ENCODE results near the gene BID.

BID gene

DNA sequence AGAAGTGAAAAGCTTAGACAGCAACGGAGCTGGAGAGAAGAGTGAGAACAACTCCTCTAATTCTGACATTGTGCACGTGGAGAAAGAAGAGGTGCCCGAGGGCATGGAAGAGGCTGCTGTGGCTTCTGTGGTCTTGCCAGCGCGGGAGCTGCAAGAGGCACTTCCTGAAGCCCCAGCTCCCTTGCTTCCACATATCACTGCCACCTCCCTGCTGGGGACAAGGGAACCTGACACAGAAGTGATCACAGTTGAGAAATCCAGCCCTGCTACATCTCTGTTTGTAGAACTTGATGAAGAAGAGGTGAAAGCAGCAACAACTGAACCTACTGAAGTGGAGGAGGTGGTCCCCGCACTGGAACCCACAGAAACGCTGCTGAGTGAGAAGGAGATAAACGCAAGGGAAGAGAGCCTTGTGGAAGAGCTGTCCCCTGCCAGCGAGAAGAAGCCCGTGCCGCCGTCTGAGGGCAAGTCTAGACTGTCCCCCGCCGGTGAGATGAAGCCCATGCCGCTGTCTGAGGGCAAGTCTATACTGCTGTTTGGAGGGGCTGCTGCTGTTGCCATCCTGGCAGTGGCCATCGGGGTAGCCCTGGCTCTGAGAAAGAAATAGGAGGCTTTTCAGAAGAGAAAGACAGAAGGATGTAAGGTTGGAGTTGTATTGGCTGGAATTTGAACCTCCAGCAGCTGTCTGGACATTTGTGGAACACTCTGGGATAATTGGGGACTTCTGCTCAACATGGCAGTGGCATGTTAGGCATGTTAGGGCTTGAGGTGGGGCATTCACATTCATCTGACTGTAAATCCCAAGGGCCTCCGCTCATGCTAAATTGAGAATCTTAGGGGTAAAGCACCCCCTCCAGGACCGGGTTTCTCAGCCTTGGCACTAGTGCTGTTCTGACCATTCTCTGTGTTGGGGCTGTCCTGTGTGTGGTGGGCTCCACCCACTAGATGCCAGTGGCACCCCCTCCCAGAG is 47.1 kb downstream of the BID start:
- no peak overlapping the region for H3K4me3 Mint-ChIP-seq
- H3K9me3 Mint-ChIP-seq, result no peaks in the 10 kb centered on the region
- peaks cover 15% of the 10 kb centered on the region for H3K36me3 Mint-ChIP-seq (ENCODE audit: low read depth)
- H3K4me1 Mint-ChIP-seq (ENCODE audit: low read depth), result peaks cover 8% of the 10 kb centered on the region
- H3K27me3 Mint-ChIP-seq (ENCODE audit: low read depth), result no peaks in the 10 kb centered on the region
- peak overlapping the region; percentile 63 for H3K27ac Mint-ChIP-seq

DNA sequence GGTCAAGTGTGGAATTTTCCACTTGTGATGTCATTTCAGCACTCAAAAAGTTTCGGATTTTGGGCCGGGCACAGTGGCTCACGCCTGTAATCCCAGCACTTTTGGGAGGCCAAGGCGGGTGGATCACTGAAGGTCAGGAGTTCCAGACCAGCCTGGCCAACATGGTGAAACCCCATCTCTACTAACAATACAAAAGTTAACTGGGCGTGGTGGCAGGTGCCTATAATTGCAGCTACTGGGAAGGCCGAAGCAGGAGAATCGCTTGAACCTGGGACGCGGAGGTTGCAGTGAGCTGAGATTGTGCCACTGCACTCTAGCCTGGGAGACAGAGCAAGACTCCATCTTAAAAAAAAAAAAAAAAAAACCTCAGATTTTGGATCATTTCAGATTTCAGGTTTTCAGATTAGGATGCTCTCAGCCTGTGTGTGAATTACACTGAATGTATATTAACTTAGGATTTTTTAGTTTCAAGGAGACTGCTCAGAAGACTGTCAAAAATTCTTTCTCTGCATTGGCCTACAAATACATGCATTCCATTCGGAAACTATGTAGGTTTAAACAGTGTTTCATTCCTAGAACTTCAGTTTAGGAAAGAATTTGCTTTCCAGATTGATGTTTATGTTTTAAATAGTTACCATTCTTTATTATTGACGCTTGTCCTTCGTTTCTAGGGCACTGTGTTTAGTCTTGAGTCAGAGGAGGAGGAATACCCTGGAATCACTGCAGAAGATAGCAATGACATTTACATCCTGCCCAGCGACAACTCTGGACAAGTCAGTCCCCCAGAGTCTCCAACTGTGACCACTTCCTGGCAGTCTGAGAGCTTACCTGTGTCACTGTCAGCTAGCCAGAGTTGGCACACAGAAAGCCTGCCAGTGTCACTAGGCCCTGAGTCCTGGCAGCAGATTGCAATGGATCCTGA is 48.0 kb downstream of the BID start:
- no peaks in the 10 kb centered on the region for H3K27me3 Mint-ChIP-seq (ENCODE audit: low read depth)
- no peaks in the 10 kb centered on the region for H3K9me3 Mint-ChIP-seq
- peaks cover 14% of the 10 kb centered on the region for H3K36me3 Mint-ChIP-seq (ENCODE audit: low read depth)
- peaks cover 8% of the 10 kb centered on the region for H3K4me1 Mint-ChIP-seq (ENCODE audit: low read depth)
- no peak overlapping the region for H3K4me3 Mint-ChIP-seq
- H3K27ac Mint-ChIP-seq, result no peak overlapping the region

DNA sequence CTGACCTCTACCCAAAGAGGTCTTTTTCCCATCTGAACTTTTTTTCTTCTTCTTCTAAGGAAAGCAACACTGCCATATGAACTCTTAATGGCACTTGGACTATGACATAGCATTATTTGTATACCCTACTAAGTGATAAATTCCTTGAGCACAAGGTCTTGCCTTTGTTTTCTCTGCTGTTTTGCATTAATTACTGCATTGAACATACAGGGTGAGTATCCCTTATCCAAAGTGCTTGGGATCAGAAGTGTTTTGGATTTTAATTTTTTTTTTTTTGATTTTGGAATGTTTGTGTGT is 48.8 kb downstream of the BID start:
- peaks cover 14% of the 10 kb centered on the region for H3K36me3 Mint-ChIP-seq (ENCODE audit: low read depth)
- no peaks in the 10 kb centered on the region for H3K27me3 Mint-ChIP-seq (ENCODE audit: low read depth)
- H3K4me1 Mint-ChIP-seq (ENCODE audit: low read depth), result peaks cover 8% of the 10 kb centered on the region
- H3K9me3 Mint-ChIP-seq, result no peaks in the 10 kb centered on the region
- no peak overlapping the region for H3K4me3 Mint-ChIP-seq
- H3K27ac Mint-ChIP-seq, result no peak overlapping the region

DNA sequence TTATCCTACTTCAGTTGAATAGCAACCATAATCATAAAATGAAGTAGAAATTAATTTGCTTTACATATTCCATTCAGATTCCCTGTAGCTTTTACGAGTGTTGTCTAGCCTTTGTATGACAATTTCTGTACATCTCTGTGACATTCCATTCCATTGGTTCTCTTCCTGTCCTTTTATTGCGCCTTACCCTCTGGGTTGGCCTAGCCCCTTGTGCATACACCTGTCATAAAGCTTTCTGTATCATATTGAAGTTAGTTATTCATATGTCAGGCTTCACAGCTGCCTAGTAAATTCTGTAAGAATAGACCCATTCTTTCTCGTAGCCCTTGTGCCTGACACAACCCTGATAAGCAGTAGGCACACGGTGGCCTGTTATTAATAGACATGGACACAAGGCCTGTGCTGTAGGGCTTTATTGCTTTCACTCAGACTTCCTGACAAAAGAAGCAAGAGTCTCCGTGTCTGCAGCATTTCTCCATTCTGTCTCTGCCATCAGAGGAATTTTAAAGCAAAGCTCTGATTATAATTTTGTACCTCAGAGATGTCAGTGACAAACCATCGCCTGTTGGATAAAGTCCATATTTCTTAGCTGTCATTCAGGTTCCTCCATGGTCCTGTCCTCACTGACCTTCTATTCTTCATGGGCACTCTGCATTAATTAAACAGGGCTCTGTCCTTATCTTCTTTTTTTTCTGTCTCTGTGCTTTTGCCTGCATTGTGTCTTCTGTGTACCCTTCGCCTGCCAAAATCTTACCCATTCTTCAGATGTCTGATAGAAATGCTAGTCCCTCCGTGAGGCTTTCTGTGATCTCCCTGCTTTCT is 49.4 kb downstream of the BID start:
- Mint-ChIP-seq H3K4me3 (no peak overlapping the region), H3K9me3 (no peaks in the 10 kb centered on the region), H3K36me3 (ENCODE audit: low read depth) (peaks cover 14% of the 10 kb centered on the region), H3K27ac (no peak overlapping the region), H3K27me3 (ENCODE audit: low read depth) (no peaks in the 10 kb centered on the region), H3K4me1 (ENCODE audit: low read depth) (peaks cover 8% of the 10 kb centered on the region)

- Mint-ChIP-seq H3K4me3 (no peak overlapping the region), H3K4me1 (ENCODE audit: low read depth) (peaks cover 8% of the 10 kb centered on the region), H3K27me3 (ENCODE audit: low read depth) (no peaks in the 10 kb centered on the region), H3K27ac (no peak overlapping the region), H3K9me3 (no peaks in the 10 kb centered on the region), H3K36me3 (ENCODE audit: low read depth) (peaks cover 14% of the 10 kb centered on the region)
Measured at GRCh38 chr22:17724241-17724640, 50.0 kb downstream of the BID start.

DNA sequence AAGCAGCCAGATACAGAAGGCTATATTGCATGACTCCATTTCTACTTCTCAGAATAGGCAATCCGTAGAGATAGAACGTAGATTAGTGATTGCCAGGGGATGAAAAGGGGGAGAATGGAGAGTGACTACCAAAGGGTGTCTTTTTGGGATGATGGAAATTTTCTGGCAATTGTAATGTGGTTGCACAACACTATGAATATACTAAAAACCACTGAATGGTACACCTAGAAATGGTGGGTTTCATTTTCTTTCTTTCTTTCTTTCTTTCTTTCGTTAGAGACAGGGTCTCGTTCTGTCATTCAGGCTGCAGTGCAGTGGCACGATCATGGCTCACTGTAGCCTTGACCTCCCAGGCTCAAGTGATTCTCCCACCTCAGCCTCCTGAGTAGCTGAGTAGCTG is 54.4 kb downstream of the BID start:
- Mint-ChIP-seq H3K36me3 (ENCODE audit: low read depth) (peaks cover 1% of the 10 kb centered on the region), H3K27ac (no peak overlapping the region), H3K9me3 (no peaks in the 10 kb centered on the region), H3K4me3 (no peak overlapping the region), H3K4me1 (ENCODE audit: low read depth) (peaks cover 2% of the 10 kb centered on the region), H3K27me3 (ENCODE audit: low read depth) (no peaks in the 10 kb centered on the region)

DNA sequence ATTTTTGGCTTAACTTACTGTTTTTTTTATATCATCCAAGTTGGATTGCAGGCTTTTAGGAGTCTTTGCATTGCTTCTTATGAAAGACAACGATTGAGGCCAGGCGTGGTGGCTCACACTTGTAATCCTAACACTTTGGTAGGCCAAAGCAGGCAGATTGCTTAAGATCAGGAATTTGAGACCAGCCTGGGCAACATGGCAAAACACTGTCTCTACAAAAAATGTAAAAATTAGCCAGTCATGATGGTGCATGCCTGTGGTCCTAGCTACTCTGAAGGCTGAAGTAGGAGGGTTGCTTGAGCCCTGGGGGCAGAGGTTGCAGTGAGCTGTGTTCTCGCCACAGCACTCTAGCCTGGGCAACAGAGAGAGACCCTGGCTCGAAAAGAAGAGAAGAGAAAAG is 56.6 kb downstream of the BID start:
- no peaks in the 10 kb centered on the region for H3K27me3 Mint-ChIP-seq (ENCODE audit: low read depth)
- peaks cover 2% of the 10 kb centered on the region for H3K4me1 Mint-ChIP-seq (ENCODE audit: low read depth)
- no peak overlapping the region for H3K27ac Mint-ChIP-seq
- no peaks in the 10 kb centered on the region for H3K9me3 Mint-ChIP-seq
- H3K36me3 Mint-ChIP-seq (ENCODE audit: low read depth), result no peaks in the 10 kb centered on the region
- H3K4me3 Mint-ChIP-seq, result no peak overlapping the region

GRCh38 chr22:17716529-17716928 is 57.7 kb downstream of the BID start:
- no peak overlapping the region for H3K27ac Mint-ChIP-seq
- no peak overlapping the region for H3K4me3 Mint-ChIP-seq
- H3K27me3 Mint-ChIP-seq (ENCODE audit: low read depth), result no peaks in the 10 kb centered on the region
- no peaks in the 10 kb centered on the region for H3K36me3 Mint-ChIP-seq (ENCODE audit: low read depth)
- H3K9me3 Mint-ChIP-seq, result no peaks in the 10 kb centered on the region
- H3K4me1 Mint-ChIP-seq (ENCODE audit: low read depth), result peaks cover 4% of the 10 kb centered on the region

- no peak overlapping the region for H3K4me3 Mint-ChIP-seq
- no peak overlapping the region for H3K27ac Mint-ChIP-seq
- no peaks in the 10 kb centered on the region for H3K27me3 Mint-ChIP-seq (ENCODE audit: low read depth)
- H3K36me3 Mint-ChIP-seq (ENCODE audit: low read depth), result no peaks in the 10 kb centered on the region
- no peaks in the 10 kb centered on the region for H3K9me3 Mint-ChIP-seq
- H3K4me1 Mint-ChIP-seq (ENCODE audit: low read depth), result peaks cover 4% of the 10 kb centered on the region
Measured at GRCh38 chr22:17712441-17712840, 61.8 kb downstream of the BID start.

DNA sequence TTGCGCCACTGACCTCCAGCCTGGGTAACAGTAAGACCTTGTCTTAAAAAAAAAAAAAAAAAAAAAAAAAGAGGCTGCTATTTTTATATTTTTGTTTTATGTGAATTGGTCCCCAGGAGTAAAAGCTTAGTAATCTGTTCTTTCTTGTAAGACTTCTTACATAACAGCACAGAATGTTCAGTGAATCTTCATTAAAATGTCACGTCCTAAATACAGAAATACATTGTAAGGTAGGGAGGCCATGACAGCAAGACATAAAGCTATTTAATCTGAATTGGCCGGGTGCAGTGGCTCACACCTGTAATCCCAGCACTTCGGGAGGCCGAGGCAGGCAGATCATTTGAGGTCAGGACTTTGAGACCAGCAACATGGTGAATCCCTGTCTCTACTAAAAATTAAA is 64.2 kb downstream of the BID start:
- Mint-ChIP-seq H3K4me3 (no peak overlapping the region), H3K4me1 (ENCODE audit: low read depth) (peaks cover 13% of the 10 kb centered on the region), H3K9me3 (no peaks in the 10 kb centered on the region), H3K27me3 (ENCODE audit: low read depth) (no peaks in the 10 kb centered on the region), H3K36me3 (ENCODE audit: low read depth) (peaks cover 6% of the 10 kb centered on the region), H3K27ac (no peak overlapping the region)

DNA sequence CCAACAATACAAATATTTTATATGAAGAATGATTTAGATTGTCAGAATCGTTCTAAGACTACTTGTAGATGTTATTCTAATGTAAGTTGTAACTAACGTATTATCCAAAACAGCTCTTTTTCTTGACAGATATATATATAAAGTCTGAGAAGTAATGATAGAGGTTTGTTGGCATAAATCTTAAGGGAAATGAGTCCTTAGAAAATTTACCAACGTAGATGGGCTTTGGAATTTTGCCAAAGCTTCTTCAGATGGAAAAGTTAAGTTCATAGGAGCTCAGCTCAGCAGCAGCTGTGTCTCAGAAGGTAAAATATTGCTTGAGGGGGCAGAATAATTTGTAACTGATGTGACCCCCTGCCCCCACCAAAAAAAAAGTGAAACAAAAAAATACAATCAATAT is 66.7 kb downstream of the BID start:
- H3K36me3 Mint-ChIP-seq (ENCODE audit: low read depth), result peaks cover 6% of the 10 kb centered on the region
- H3K9me3 Mint-ChIP-seq, result no peaks in the 10 kb centered on the region
- H3K4me1 Mint-ChIP-seq (ENCODE audit: low read depth), result peaks cover 13% of the 10 kb centered on the region
- no peak overlapping the region for H3K4me3 Mint-ChIP-seq
- H3K27me3 Mint-ChIP-seq (ENCODE audit: low read depth), result no peaks in the 10 kb centered on the region
- H3K27ac Mint-ChIP-seq, result no peak overlapping the region

DNA sequence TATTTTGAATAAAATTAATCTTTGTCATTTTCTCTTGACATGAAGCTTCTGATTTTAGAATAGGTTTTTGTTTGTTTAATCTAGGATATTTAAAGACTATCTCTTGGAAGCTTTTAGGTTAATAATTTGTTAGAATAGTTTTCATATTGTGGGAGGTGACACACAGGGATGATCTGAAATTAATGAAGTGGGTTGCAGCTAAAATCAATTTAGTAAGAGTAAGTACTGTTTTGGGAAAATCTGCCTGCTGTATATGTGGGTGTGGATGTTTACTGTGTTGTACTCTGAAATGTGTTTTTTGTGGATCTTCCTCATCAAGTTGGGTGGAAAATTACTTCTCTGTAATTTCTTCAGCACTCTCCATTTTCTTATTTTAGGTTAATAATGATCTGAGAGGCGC is 67.3 kb downstream of the BID start:
- no peak overlapping the region for H3K27ac Mint-ChIP-seq
- no peaks in the 10 kb centered on the region for H3K9me3 Mint-ChIP-seq
- H3K27me3 Mint-ChIP-seq (ENCODE audit: low read depth), result no peaks in the 10 kb centered on the region
- peaks cover 13% of the 10 kb centered on the region for H3K4me1 Mint-ChIP-seq (ENCODE audit: low read depth)
- no peak overlapping the region for H3K4me3 Mint-ChIP-seq
- peaks cover 6% of the 10 kb centered on the region for H3K36me3 Mint-ChIP-seq (ENCODE audit: low read depth)

DNA sequence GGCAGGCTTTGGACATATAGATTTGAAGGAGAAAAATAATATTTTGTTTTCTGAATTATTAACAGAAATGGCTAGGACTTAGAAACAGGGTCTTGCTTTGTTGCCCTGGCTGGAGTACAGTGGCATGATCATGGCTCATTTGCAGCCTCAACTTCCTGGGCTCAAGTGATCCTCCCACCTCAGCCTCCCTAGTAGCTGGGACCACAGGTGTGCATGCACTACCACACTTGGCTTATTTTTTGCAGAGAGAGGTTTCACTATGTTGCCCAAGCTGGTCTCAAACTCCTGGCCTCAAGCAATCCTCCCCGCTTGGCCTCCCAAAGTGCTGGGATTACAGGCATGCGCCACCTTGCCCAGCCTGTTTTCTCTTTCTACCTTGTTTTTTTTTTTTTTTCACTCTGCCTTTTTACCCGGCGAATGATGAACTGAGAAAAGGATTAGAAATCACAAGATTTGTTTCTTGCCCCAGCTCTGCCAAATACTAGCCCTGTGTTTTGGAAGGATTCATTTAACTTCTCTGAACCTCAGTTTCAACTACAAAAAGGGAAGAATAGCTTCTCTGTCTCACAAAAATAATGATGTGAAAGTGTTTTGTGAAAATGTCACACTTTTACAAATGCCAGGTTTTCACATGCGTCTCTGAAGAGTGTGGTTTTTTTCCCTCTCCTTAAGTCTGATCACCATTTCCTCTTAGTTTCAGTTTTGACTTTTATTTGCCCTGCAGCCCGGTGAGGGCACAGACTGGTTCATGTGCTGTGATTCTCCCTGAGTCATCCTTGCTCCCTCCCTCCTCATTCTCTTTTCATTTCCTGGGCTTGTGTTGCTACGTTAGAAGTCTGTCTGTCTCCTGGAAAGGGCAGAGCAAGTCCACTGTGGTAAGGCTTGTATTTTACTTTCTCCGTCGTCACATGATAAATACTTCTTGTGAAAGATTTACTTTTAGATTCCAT is 68.0 kb downstream of the BID start:
- Mint-ChIP-seq H3K27ac (peak overlapping the region; percentile 81), H3K27me3 (ENCODE audit: low read depth) (no peaks in the 10 kb centered on the region), H3K9me3 (no peaks in the 10 kb centered on the region), H3K4me3 (peak overlapping the region; percentile 74), H3K36me3 (ENCODE audit: low read depth) (peaks cover 6% of the 10 kb centered on the region), H3K4me1 (ENCODE audit: low read depth) (peaks cover 11% of the 10 kb centered on the region)
